GM19035 (cell line): ENCODE data around the gene INTS13.
"Not testable (repeated sequence)": the region's sequence is repeated elsewhere in the genome, so short reads cannot be mapped to it uniquely, and the experiment has no call there.

Experiments used
- ATAC-seq: cut with Tn5 transposase; IDR thresholded peaks from one replicate; pipeline ENCODE4 v1.9.1; 2021; ENCODE audit not compliant: unreplicated experiment

The INTS13 gene

GRCh38 chr12:26935636-26936378 lies 2.0 kb downstream of the INTS13 start:
- no peak for ATAC-seq

GRCh38 chr12:26929590-26929989 lies 8.2 kb downstream of the INTS13 start:
- no peak for ATAC-seq

- ATAC-seq, result no peak
These were observed 9.1 kb downstream of the INTS13 start for GRCh38 chr12:26928661-26929060.

- no peak for ATAC-seq
These were observed 15.9 kb downstream of the INTS13 start for GRCh38 chr12:26921886-26922285.

- ATAC-seq, result no peak
These were observed 18.6 kb downstream of the INTS13 start for GRCh38 chr12:26919216-26919555.

- no peak for ATAC-seq
These were observed 19.2 kb downstream of the INTS13 start for GRCh38 chr12:26918321-26919215.

DNA sequence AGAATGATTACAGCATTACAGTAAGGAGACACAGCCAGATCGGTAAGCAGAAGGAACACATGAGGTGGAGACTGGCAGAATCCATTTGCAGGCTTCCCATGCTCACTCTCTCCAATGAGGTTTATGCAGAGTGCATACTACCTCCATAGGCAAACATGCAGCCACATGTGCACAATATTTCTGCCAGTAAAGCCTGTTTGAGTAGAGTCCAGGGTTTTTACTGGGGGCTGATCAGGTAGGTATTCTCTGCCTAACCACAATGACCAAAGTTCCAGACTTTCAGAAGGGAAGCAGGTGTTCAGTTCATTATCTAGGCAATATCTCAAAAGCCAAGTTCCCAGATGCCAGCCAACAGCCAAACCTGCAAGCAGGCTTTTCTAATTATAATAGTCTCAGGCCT lies 31.1 kb downstream of the INTS13 start:
- ATAC-seq, result no peak

- ATAC-seq, result no peak
These were observed 31.8 kb downstream of the INTS13 start for GRCh38 chr12:26906024-26906423.

DNA sequence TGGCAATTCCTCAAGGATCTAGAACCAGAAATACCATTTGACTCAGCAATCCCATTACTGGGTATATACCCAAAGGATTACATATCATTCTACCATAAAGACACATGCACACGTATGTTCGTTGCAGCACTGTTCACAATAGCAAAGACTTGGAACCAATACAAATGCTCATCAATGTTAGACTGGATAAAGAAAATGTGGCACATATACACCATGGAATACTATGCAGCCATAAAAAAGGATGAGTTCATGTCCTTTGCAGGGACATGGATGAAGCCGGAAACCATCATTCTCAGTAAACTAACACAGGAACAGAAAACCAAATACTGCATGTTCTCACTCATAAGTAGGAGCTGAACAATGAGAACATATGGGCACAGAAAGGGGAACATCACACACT lies 34.4 kb downstream of the INTS13 start:
- not testable (repeated sequence) for ATAC-seq

GRCh38 chr12:26896913-26897312 lies 40.9 kb downstream of the INTS13 start:
- no peak for ATAC-seq

GRCh38 chr12:26895672-26896071 lies 42.1 kb downstream of the INTS13 start:
- ATAC-seq, result no peak

DNA sequence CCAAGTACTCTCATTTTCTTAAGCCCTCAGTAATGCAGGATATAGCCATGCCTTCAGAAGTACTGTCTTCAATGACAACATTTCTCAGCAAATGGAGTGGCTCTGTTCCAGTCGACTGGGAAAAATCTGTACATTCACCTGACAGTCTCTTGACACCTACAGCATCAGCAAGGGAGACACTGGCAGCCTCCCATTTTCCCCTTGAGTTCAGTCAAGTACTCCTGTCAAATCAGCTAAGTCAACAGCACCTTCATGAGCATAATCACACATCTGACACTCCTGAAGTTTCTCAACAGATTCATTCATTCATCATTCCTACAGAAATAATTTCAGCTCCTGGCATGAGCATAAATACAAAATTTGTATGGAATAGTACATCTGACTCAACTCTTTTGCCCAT lies 46.1 kb downstream of the INTS13 start:
- no peak for ATAC-seq

DNA sequence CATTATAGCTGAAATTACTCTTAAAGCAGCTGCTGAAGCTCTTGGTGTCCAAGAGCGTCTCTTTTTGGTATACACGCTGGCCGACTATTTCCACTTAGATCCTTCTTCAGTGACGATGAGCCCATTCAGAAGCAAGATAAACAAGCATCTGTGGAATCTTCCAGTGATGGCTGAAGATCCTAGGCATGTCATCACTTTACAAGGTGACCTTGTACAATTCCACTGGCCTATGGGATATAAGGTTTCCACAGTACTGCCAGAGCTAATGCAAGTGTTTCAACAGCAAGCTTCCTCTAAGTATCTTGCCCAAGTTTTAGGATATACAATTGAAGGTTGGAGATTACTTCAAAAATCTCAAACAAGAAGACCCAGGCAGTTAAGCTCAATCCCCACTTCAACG lies 47.0 kb downstream of the INTS13 start:
- ATAC-seq, result no peak

- peak; percentile 96 for ATAC-seq
These were observed 52.8 kb downstream of the INTS13 start for GRCh38 chr12:26884765-26885576.

DNA sequence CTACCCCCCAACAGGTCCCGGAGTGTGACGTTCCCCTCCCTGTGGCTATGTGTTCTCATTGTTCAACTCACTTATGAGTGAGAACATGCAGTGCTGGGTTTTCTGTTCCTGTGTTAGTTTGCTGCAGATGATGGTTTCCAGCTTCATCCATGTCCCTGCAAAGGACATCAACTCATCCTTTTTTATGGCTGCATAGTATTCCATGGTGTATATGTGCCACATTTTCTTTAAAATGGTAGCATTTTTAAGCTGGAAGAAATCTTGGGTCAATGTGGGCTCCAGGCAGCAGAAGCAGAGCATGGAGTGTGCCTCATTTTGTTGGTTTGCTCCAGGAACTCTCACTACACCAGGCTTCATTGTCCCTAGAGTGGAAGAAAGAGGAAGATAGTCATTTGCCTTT lies 57.2 kb downstream of the INTS13 start:
- ATAC-seq, result no peak

- ATAC-seq, result no peak
These were observed 59.1 kb downstream of the INTS13 start for GRCh38 chr12:26878661-26879119.

GRCh38 chr12:26874501-26875296 lies 63.1 kb downstream of the INTS13 start:
- ATAC-seq, result peak; percentile 67

DNA sequence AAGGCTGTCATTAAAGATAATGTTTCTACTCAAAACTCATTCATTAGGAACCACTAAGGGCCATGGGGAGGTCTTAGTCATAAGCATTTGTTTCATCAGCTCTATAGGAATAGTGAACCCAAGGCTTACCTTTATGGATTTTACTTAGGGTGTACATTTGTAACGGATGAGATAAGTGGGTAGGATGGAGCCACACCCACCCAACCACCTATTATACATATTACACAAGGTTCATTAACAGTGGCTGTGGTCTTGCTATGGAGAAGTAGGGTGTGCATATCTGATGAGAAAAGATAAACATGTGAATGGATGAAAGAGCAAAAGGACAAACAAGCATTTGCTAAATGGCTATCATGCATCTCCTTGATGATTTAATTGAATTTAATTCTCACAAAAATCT lies 65.2 kb downstream of the INTS13 start:
- no peak for ATAC-seq

DNA sequence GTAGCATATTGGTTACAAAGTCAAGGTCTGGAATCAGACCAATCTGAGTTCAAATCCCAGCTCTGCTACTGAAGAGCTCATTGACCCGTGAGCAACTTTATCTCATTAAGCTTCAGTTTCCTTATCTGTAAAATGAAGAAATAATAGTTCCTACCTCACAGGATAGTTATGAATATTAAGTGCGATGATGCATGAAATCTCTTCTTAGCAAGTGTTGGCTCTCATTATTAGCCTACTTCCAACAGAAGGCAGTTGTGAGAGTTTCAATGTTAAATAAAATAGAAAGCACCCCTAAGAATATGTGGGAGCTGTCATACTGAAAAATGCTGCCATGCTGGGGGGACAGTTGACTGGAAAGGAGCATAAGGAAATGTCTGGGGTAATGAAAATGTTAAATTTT lies 65.8 kb downstream of the INTS13 start:
- ATAC-seq, result no peak
